ENCODE measurements around the gene DAAM2.

- TF ChIP-seq CTCF (IDR thresholded peaks at IDR 0.05) (no peak), POLR2A (IDR thresholded peaks at IDR 0.05) (no peak)
These were observed 93.5 kb downstream of the DAAM2 start for GRCh38 chr6:39885691-39886090.
